GM12878 (cell line): Measurements from ENCODE around the gene RAMP1. TPM values are rescaled to one million over a fixed set of nuclear protein-coding genes. Genes with fewer than 3 reads are reported as not detected.

Experiments
- BACH1 ChIP-seq: fragments of 450-650 bp; IDR thresholded peaks from 2 replicates; pipeline ENCODE4 v1.6.1; 2017; ENCODE audit warnings: mild to moderate bottlenecking, borderline replicate concordance
- ETV6 ChIP-seq, 2 experiments: fragments of 450-650 bp in 1 of 2; IDR thresholded peaks in 1 of 2; conservative IDR thresholded peaks in 1 of 2; 2 replicates each; pipeline ENCODE4 v1.6.1; 2014; ENCODE audit warnings: antibody characterized with exemption in 1 of 2, borderline replicate concordance in 1 of 2, low read depth in 1 of 2, mild to moderate bottlenecking in 1 of 2, moderate library complexity in 1 of 2
- HDAC6 ChIP-seq: fragments of 200-600 bp; sonication (generic); IDR thresholded peaks from one replicate; pipeline ENCODE4 v1.8.0; 2017; ENCODE audit warnings: antibody characterized with exemption; ENCODE audit not compliant: unreplicated experiment
- MTA2 ChIP-seq: fragments of 450-650 bp; IDR thresholded peaks from 2 replicates; pipeline ENCODE4 v1.6.1; 2016; ENCODE audit warnings: low read depth, mild to moderate bottlenecking, moderate library complexity
- NR2C2 ChIP-seq: IDR thresholded peaks from 2 replicates; pipeline ENCODE4 v1.6.1; 2011; ENCODE audit warnings: borderline replicate concordance, low read depth; ENCODE audit not compliant: control insufficient read depth, insufficient read length
- RAD21 ChIP-seq: IDR thresholded peaks from 2 replicates; pipeline ENCODE4 v1.6.1; 2011; ENCODE audit warnings: mild to moderate bottlenecking, low read depth, low read length, moderate library complexity; ENCODE audit not compliant: insufficient read depth
- SMC3 ChIP-seq: IDR thresholded peaks from 2 replicates; pipeline ENCODE4 v1.6.1; 2011; ENCODE audit warnings: low read length, improper control_type of control experiment, borderline replicate concordance
- SREBF2 ChIP-seq: IDR thresholded peaks from 2 replicates; pipeline ENCODE4 v1.6.1; 2012; ENCODE audit warnings: mild to moderate bottlenecking, low read length
- STAT1 ChIP-seq: fragments of 450-650 bp; conservative IDR thresholded peaks from 2 replicates; pipeline ENCODE4 v1.6.1; 2014; ENCODE audit warnings: antibody characterized with exemption, mild to moderate bottlenecking
- ZNF384 ChIP-seq: IDR thresholded peaks from 2 replicates; pipeline ENCODE4 v1.6.1; 2012; ENCODE audit warnings: low read depth, mild to moderate bottlenecking, low read length, improper control_type of control experiment, borderline replicate concordance
- polyA plus RNA-seq, 11 experiments: library from polyadenylated mRNA; depleted of rRNA in 4 of 11; unstranded in 6 of 11; stranded (reverse) in 5 of 11; fragments of >200 nt; fragmentation: Nextera tagmentation in 4 of 11; fragmentation: Illumina TruSeq in 1 of 11; extraction: Ambion mirVana in 4 of 11; extraction: Trizol in 1 of 11; gene quantifications; 1 replicate in 1 of 11; 2 replicates in 10 of 11; pipeline versions ENCODE4 v1.2.1 to v1.2.3, GENCODE V29; 2011 to 2016; ENCODE audit warnings: inconsistent platforms in 2 of 11, missing spikeins in 2 of 11, low read depth in 1 of 11
- total RNA-seq, 4 experiments: library from RNA; depleted of rRNA in 3 of 4; stranded (reverse); fragments of >200 nt in 3 of 4; fragmentation: Illumina TruSeq in 1 of 4; extraction: Trizol in 1 of 4; gene quantifications; 2 replicates each; pipeline versions ENCODE4 v1.2.1 to v1.2.3, GENCODE V29; 2013 to 2021
- TF ChIP-seq, protein P1 (sequence below): fragments of 450-650 bp; formaldehyde crosslinking; IDR thresholded peaks from 2 replicates; pipeline ENCODE4 v1.4.0; 2020; ENCODE audit warnings: mild to moderate bottlenecking, moderate library complexity
- TF ChIP-seq, protein P2 (sequence below): fragments of 450-650 bp; IDR thresholded peaks from 2 replicates; pipeline ENCODE4 v1.6.1; 2016; ENCODE audit warnings: mild to moderate bottlenecking

The RAMP1 gene
- total and polyA plus RNA-seq, 10 of the 15 experiments (the other 5 are each of a cell fraction or from before 2014, with no cell fraction given) = 0.11 to 0.19 (median 0.12) TPM; not detected in 7

DNA sequence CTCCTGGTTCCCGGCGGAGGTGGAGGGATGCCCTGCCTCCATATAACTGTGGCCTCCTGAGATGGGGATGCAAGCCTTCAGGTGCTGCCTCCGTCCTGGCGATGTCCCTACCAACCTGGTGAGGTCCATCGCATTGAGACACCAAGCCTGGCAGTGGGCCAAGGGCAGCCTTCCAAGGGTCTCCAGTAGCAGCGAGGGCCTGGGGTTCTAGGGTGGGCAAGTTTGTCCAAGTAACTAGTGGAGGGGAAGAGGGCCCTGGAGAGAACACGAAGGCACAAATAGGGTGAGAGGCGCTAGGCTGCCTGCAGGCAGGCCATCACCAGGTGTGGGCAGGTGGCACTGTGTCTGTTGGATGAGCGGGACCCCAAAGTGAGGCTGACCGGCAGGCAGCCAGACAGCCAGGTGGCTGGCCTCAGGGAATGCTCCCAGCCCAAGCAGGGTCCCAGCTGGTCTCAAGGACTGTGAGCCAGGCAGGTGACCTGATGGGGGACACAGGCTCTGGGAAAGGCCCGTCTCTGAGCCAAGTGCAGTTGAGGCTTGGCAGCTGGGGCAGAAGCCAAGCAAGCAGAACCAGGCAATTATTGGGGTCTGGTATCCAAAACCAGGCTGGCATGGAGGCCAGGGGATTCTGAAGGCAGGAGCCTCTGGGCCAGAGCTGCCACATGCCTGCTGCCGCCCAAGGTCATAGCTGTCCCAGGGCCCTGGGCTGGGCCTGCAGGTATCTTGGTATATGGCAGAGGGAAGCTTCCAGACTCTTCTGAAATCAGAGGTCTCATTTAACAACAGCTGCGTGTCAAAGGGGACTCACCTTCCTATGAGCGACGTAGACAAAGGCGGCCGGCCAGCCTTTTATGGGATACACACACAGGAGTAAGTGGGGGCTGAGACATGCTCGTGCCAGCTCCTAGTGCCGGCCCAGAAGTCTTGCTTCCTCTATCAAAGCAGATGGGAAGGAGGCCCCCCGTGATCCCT lies 23.4 kb downstream of the RAMP1 start (continued):
- TF ChIP-seq, protein P1, sequence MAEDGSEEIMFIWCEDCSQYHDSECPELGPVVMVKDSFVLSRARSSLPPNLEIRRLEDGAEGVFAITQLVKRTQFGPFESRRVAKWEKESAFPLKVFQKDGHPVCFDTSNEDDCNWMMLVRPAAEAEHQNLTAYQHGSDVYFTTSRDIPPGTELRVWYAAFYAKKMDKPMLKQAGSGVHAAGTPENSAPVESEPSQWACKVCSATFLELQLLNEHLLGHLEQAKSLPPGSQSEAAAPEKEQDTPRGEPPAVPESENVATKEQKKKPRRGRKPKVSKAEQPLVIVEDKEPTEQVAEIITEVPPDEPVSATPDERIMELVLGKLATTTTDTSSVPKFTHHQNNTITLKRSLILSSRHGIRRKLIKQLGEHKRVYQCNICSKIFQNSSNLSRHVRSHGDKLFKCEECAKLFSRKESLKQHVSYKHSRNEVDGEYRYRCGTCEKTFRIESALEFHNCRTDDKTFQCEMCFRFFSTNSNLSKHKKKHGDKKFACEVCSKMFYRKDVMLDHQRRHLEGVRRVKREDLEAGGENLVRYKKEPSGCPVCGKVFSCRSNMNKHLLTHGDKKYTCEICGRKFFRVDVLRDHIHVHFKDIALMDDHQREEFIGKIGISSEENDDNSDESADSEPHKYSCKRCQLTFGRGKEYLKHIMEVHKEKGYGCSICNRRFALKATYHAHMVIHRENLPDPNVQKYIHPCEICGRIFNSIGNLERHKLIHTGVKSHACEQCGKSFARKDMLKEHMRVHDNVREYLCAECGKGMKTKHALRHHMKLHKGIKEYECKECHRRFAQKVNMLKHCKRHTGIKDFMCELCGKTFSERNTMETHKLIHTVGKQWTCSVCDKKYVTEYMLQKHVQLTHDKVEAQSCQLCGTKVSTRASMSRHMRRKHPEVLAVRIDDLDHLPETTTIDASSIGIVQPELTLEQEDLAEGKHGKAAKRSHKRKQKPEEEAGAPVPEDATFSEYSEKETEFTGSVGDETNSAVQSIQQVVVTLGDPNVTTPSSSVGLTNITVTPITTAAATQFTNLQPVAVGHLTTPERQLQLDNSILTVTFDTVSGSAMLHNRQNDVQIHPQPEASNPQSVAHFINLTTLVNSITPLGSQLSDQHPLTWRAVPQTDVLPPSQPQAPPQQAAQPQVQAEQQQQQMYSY (CRISPR knock-in tag) = no peak
- TF ChIP-seq ZNF384 (no peak), SREBF2 (no peak), SMC3 (no peak), HDAC6 (no peak), RAD21 (no peak), NR2C2 (no peak), STAT1 (no peak), ETV6 (conservative IDR thresholded peaks at IDR 0.05 in 1 of 2, IDR thresholded peaks at IDR 0.05 in 1 of 2; ENCODE audit: borderline replicate concordance in 1 of 2, low read depth in 1 of 2) (no peak), BACH1 (no peak), MTA2 (no peak)
- TF ChIP-seq, protein P2, sequence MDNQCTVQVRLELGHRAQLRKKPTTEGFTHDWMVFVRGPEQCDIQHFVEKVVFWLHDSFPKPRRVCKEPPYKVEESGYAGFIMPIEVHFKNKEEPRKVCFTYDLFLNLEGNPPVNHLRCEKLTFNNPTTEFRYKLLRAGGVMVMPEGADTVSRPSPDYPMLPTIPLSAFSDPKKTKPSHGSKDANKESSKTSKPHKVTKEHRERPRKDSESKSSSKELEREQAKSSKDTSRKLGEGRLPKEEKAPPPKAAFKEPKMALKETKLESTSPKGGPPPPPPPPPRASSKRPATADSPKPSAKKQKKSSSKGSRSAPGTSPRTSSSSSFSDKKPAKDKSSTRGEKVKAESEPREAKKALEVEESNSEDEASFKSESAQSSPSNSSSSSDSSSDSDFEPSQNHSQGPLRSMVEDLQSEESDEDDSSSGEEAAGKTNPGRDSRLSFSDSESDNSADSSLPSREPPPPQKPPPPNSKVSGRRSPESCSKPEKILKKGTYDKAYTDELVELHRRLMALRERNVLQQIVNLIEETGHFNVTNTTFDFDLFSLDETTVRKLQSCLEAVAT = no peak
